ENCODE measurements around the gene RBM10.

Gene RBM10

GRCh38 chrX:47186096-47186740, 41.2 kb downstream of the RBM10 start:
- no peaks in the 10 kb centered on the region for H3K27me3 ChIP-seq (ENCODE audit: control insufficient read depth, insufficient read depth, low read length)
- H3K36me3 ChIP-seq (ENCODE audit: control insufficient read depth, insufficient read depth, low read length): no peaks in the 10 kb centered on the region

GRCh38 chrX:47187106-47187677, 42.2 kb downstream of the RBM10 start:
- no peaks in the 10 kb centered on the region for H3K27me3 ChIP-seq (ENCODE audit: control insufficient read depth, insufficient read depth, low read length)
- H3K4me1 ChIP-seq: peaks cover 2% of the 10 kb centered on the region
- no peak overlapping the region for H3K9ac ChIP-seq
- H3K4me3 ChIP-seq (ENCODE audit: low read depth, low read length): no peak overlapping the region
- no peak overlapping the region for H3K27ac ChIP-seq
- no peaks in the 10 kb centered on the region for H3K9me3 ChIP-seq (ENCODE audit: control insufficient read depth, low read length)
- H3K79me2 ChIP-seq: no peaks in the 10 kb centered on the region
- H3K36me3 ChIP-seq (ENCODE audit: control insufficient read depth, insufficient read depth, low read length): no peaks in the 10 kb centered on the region
- H2AFZ ChIP-seq: no peak overlapping the region
- no peak for TF ChIP-seq CTCF (IDR thresholded peaks at IDR 0.05)
- no peak overlapping the region for H3K4me2 ChIP-seq (ENCODE audit: low read length)

More at GRCh38 chrX:47186096-47186740, 41.2 kb downstream of the RBM10 start:
- H3K4me3 ChIP-seq (ENCODE audit: low read depth, low read length): no peak overlapping the region
- H3K79me2 ChIP-seq: no peaks in the 10 kb centered on the region
- no peak for TF ChIP-seq CTCF (IDR thresholded peaks at IDR 0.05)
- H3K4me2 ChIP-seq (ENCODE audit: low read length): no peak overlapping the region
- H3K4me1 ChIP-seq: peaks cover 2% of the 10 kb centered on the region
- H3K9me3 ChIP-seq (ENCODE audit: control insufficient read depth, low read length): no peaks in the 10 kb centered on the region
- H2AFZ ChIP-seq: no peak overlapping the region
- H3K27ac ChIP-seq: no peak overlapping the region
- no peak overlapping the region for H3K9ac ChIP-seq

GRCh38 chrX:47189906-47190305, 44.9 kb downstream of the RBM10 start:
- H2AFZ ChIP-seq: no peak overlapping the region
- TF ChIP-seq CTCF (IDR thresholded peaks at IDR 0.05): no peak
- no peak overlapping the region for H3K4me2 ChIP-seq (ENCODE audit: low read length)
- H3K9me3 ChIP-seq (ENCODE audit: control insufficient read depth, low read length): no peaks in the 10 kb centered on the region
- no peaks in the 10 kb centered on the region for H3K36me3 ChIP-seq (ENCODE audit: control insufficient read depth, insufficient read depth, low read length)
- H3K27me3 ChIP-seq (ENCODE audit: control insufficient read depth, insufficient read depth, low read length): no peaks in the 10 kb centered on the region
- no peak overlapping the region for H3K4me3 ChIP-seq (ENCODE audit: low read depth, low read length)
- peaks cover 2% of the 10 kb centered on the region for H3K4me1 ChIP-seq
- no peak overlapping the region for H3K27ac ChIP-seq
- no peak overlapping the region for H3K9ac ChIP-seq
- H3K79me2 ChIP-seq: peaks cover 10% of the 10 kb centered on the region

- Histone ChIP-seq H3K9ac (no peak overlapping the region), H3K4me1 (peaks cover 2% of the 10 kb centered on the region), H3K4me3 (ENCODE audit: low read depth, low read length) (peak overlapping the region; percentile 59), H3K36me3 (ENCODE audit: control insufficient read depth, insufficient read depth, low read length) (no peaks in the 10 kb centered on the region), H3K27me3 (ENCODE audit: control insufficient read depth, insufficient read depth, low read length) (no peaks in the 10 kb centered on the region), H3K9me3 (ENCODE audit: control insufficient read depth, low read length) (no peaks in the 10 kb centered on the region), H3K27ac (peak overlapping the region; percentile 11), H3K4me2 (ENCODE audit: low read length) (peak overlapping the region; percentile 80), H3K79me2 (peaks cover 11% of the 10 kb centered on the region), H2AFZ (peak overlapping the region; percentile 88)
- TF ChIP-seq CTCF (IDR thresholded peaks at IDR 0.05): no peak
Observed at GRCh38 chrX:47190445-47191269, 45.6 kb downstream of the RBM10 start.

All from parathyroid adenoma (tissue), 2 donors.